Ovary (tissue), 3 donors: ENCODE results near the gene LRRC8C.

ENCODE experiments used
- CTCF ChIP-seq, 3 donors: fragments of 450-650 bp in 2 of 3; fragments of 200-600 bp in 1 of 3; IDR thresholded peaks; one replicate each; pipeline versions ENCODE4 v1.5.1 to v1.8.0; 2016 to 2022; ENCODE audit warnings: antibody characterized with exemption in 3 of 3, mild to moderate bottlenecking in 1 of 3
- EP300 ChIP-seq: sonication (generic); formaldehyde crosslinking; IDR thresholded peaks from one replicate; pipeline ENCODE4 v1.6.1; 2017; ENCODE audit warnings: antibody characterized with exemption
- POLR2A ChIP-seq: fragments of 450-650 bp; IDR thresholded peaks from one replicate; pipeline ENCODE4 v1.6.1; 2017; ENCODE audit warnings: antibody characterized with exemption, mild to moderate bottlenecking, moderate library complexity
- donor health status: DM: no; HTN: no; CAD: no.

- TF ChIP-seq CTCF (IDR thresholded peaks at IDR 0.05) (no peak), POLR2A (no peak), EP300 (no peak)
Measured at GRCh38 chr1:89672489-89673183, 39.7 kb downstream of the LRRC8C start.
